CD4-positive, alpha-beta memory T cell (primary cell): ENCODE results near the gene B4GALNT3. TPM values are rescaled to one million over a fixed set of nuclear protein-coding genes. Genes with fewer than 3 reads are reported as not detected.

ENCODE experiments used
- CTCF ChIA-PET: fragments of 350-600 bp; sonication (Branson Sonifier 250); formaldehyde crosslinking; loops from one replicate; lab custom pipeline; 2021; ENCODE audit warnings: inconsistent platforms; ENCODE audit not compliant: partially characterized antibody; lab: Charles Lee
- POLR2A ChIA-PET: fragments of 350-600 bp; sonication (Branson Sonifier 250); formaldehyde crosslinking; loops from one replicate; lab custom pipeline; 2021; ENCODE audit not compliant: partially characterized antibody; lab: Charles Lee
- DNase-seq, 5 donors: peaks; one replicate each; pipeline versions ENCODE4 v3.0.0 to v3.0.0-alpha.2; 2020 to 2022; ENCODE audit warnings: mixed read lengths in 1 of 5
- H3K27ac ChIP-seq: one replicate; pipeline ENCODE4 v1.7.0; 2013; ENCODE audit warnings: low read depth, low read length
- H3K27me3 ChIP-seq: 2 replicates; pipeline ENCODE4 v1.7.0; 2013; ENCODE audit warnings: mild to moderate bottlenecking, low read length, moderate library complexity; ENCODE audit not compliant: insufficient read depth
- H3K36me3 ChIP-seq: 2 replicates; pipeline ENCODE4 v1.7.0; 2013; ENCODE audit warnings: mild to moderate bottlenecking, low read length, moderate library complexity; ENCODE audit not compliant: insufficient read depth
- H3K4me1 ChIP-seq: 2 replicates; pipeline ENCODE4 v1.7.0; 2013; ENCODE audit warnings: mild to moderate bottlenecking, low read length, moderate library complexity; ENCODE audit not compliant: insufficient read depth
- H3K4me3 ChIP-seq, 2 donors: one replicate each; pipeline ENCODE4 v1.7.0; 2013; ENCODE audit warnings: low read length in 2 of 2, mild to moderate bottlenecking in 1 of 2
- H3K9me3 ChIP-seq, 2 donors: one replicate each; pipeline ENCODE4 v1.7.0; 2013; ENCODE audit warnings: low read length in 2 of 2, control low read depth in 1 of 2; ENCODE audit not compliant: control insufficient read depth in 1 of 2
- H3K27ac Mint-ChIP-seq, 7 donors: one replicate each; pipeline ENCODE4 v1.8.0; 2020 to 2021; ENCODE audit warnings: mixed read lengths in 7 of 7, mild to moderate bottlenecking in 6 of 7, inconsistent platforms in 3 of 7, moderate library complexity in 3 of 7
- H3K27me3 Mint-ChIP-seq, 2 donors: one replicate each; pipeline ENCODE4 v1.8.0; 2020 to 2021; ENCODE audit warnings: mixed read lengths in 2 of 2
- H3K36me3 Mint-ChIP-seq, 2 donors: one replicate each; pipeline ENCODE4 v1.8.0; 2020 to 2021; ENCODE audit warnings: mixed read lengths in 2 of 2, inconsistent platforms in 1 of 2, mild to moderate bottlenecking in 1 of 2
- H3K4me1 Mint-ChIP-seq, 4 donors: one replicate each; pipeline ENCODE4 v1.8.0; 2020 to 2021; ENCODE audit warnings: mixed read lengths in 4 of 4, mild to moderate bottlenecking in 1 of 4
- H3K4me3 Mint-ChIP-seq, 8 donors: one replicate each; pipeline ENCODE4 v1.8.0; 2020 to 2021; ENCODE audit warnings: mixed read lengths in 8 of 8, mild to moderate bottlenecking in 7 of 8, moderate library complexity in 6 of 8, inconsistent platforms in 3 of 8
- H3K9me3 Mint-ChIP-seq, 8 donors: one replicate each; pipeline ENCODE4 v1.8.0; 2020 to 2021; ENCODE audit warnings: mixed read lengths in 8 of 8, mild to moderate bottlenecking in 5 of 8, inconsistent platforms in 3 of 8, moderate library complexity in 1 of 8
- intact Hi-C: fragments of 100-400 bp; cut with micrococcal nuclease; formaldehyde crosslinking; loops from one replicate; pipeline ENCODE4 v1.15.1; 2023
- polyA plus RNA-seq, 2 donors: library from polyadenylated mRNA; unstranded; fragments of 300-500 nt; fragmentation: Illumina TruSeq; gene quantifications; one replicate each; pipeline ENCODE4 v1.2.3, GENCODE V29; 2021
- total RNA-seq, 2 experiments: library from RNA; stranded (reverse); gene quantifications; one replicate each; pipeline ENCODE4 v1.2.3, GENCODE V29; 2021

Gene B4GALNT3
- total and polyA plus RNA-seq, 4 experiments from 2014 or later, result 0.18 to 4.8 (median 2.4) TPM

GRCh38 chr12:508145-508544, 48.4 kb downstream of the B4GALNT3 start:
- Histone ChIP-seq H3K27ac (no peak overlapping the region), H3K4me1 (no peaks in the 10 kb centered on the region), H3K9me3 (no peaks in the 10 kb centered on the region), H3K4me3 (no peak overlapping the region), H3K36me3 (no peaks in the 10 kb centered on the region), H3K27me3 (no peaks in the 10 kb centered on the region)
- H3K4me3 Mint-ChIP-seq, result no peak overlapping the region
- H3K9me3 Mint-ChIP-seq, result no peaks in the 10 kb centered on the region
- no peak overlapping the region for H3K27ac Mint-ChIP-seq
- peaks cover 0 to 3% of the 10 kb centered on the region in 2 donors for H3K36me3 Mint-ChIP-seq
- intact Hi-C loops, result no loop called here
- CTCF ChIA-PET, result no interaction called here
- peaks cover 0 to 4% (median 1%) of the 10 kb centered on the region in 4 donors for H3K4me1 Mint-ChIP-seq
- POLR2A ChIA-PET, result no interaction called here
- peaks cover 0 to 1% of the 10 kb centered on the region in 2 donors for H3K27me3 Mint-ChIP-seq
- DNase-seq, result no peak

- Mint-ChIP-seq H3K27ac (no peak overlapping the region), H3K9me3 (no peaks in the 10 kb centered on the region), H3K36me3 (peaks cover 0 to 3% of the 10 kb centered on the region in 2 donors), H3K4me3 (no peak overlapping the region), H3K27me3 (peaks cover 0 to 1% of the 10 kb centered on the region in 2 donors), H3K4me1 (peaks cover 0 to 4% (median 0%) of the 10 kb centered on the region in 4 donors)
- no peaks in the 10 kb centered on the region for H3K36me3 ChIP-seq
- no peak overlapping the region for H3K4me3 ChIP-seq
- DNase-seq, result no peak
- intact Hi-C loops, result no loop called here
- ChIA-PET CTCF (no interaction called here), POLR2A (no interaction called here)
- H3K4me1 ChIP-seq, result no peaks in the 10 kb centered on the region
- no peak overlapping the region for H3K27ac ChIP-seq
- no peaks in the 10 kb centered on the region for H3K9me3 ChIP-seq
- H3K27me3 ChIP-seq, result no peaks in the 10 kb centered on the region
These were observed 49.1 kb downstream of the B4GALNT3 start for GRCh38 chr12:508795-509194.

- Mint-ChIP-seq H3K36me3 (peaks cover 0 to 3% of the 10 kb centered on the region in 2 donors), H3K4me1 (peaks cover 0 to 4% (median 0%) of the 10 kb centered on the region in 4 donors), H3K4me3 (no peak overlapping the region), H3K9me3 (no peaks in the 10 kb centered on the region), H3K27me3 (peaks cover 0 to 3% of the 10 kb centered on the region in 2 donors), H3K27ac (no peak overlapping the region)
- H3K4me3 ChIP-seq, result no peak overlapping the region
- no peaks in the 10 kb centered on the region for H3K4me1 ChIP-seq
- intact Hi-C loops, result no loop called here
- no peaks in the 10 kb centered on the region for H3K27me3 ChIP-seq
- CTCF ChIA-PET, result no interaction called here
- POLR2A ChIA-PET, result no interaction called here
- no peaks in the 10 kb centered on the region for H3K9me3 ChIP-seq
- DNase-seq, result no peak
- H3K36me3 ChIP-seq, result no peaks in the 10 kb centered on the region
- no peak overlapping the region for H3K27ac ChIP-seq
These were observed 49.8 kb downstream of the B4GALNT3 start for GRCh38 chr12:509500-509899.

- Mint-ChIP-seq H3K36me3 (peaks cover 0 to 3% of the 10 kb centered on the region in 2 donors), H3K4me1 (peaks cover 0 to 4% (median 0%) of the 10 kb centered on the region in 4 donors), H3K9me3 (no peaks in the 10 kb centered on the region), H3K27me3 (peaks cover 0 to 4% of the 10 kb centered on the region in 2 donors), H3K27ac (no peak overlapping the region), H3K4me3 (no peak overlapping the region)
- Histone ChIP-seq H3K4me1 (no peaks in the 10 kb centered on the region), H3K27me3 (no peaks in the 10 kb centered on the region), H3K9me3 (no peaks in the 10 kb centered on the region), H3K4me3 (no peak overlapping the region), H3K27ac (no peak overlapping the region), H3K36me3 (no peaks in the 10 kb centered on the region)
- CTCF ChIA-PET, result interaction anchor here (0.6 kb wide), 1 partner anchor 314 kb away, joined by 3 read pairs; no protein-coding TSS in a partner anchor
- no peak for DNase-seq
- intact Hi-C loops, result no loop called here
- POLR2A ChIA-PET, result interaction anchor here (0.5 kb wide), 1 partner anchor 938 kb away, joined by 3 read pairs; no protein-coding TSS in a partner anchor
These were observed 50.5 kb downstream of the B4GALNT3 start for GRCh38 chr12:510071-510825.

GRCh38 chr12:512933-513332, 53.2 kb downstream of the B4GALNT3 start:
- Histone ChIP-seq H3K27me3 (no peaks in the 10 kb centered on the region), H3K36me3 (no peaks in the 10 kb centered on the region), H3K9me3 (no peaks in the 10 kb centered on the region), H3K4me1 (no peaks in the 10 kb centered on the region), H3K27ac (no peak overlapping the region), H3K4me3 (no peak overlapping the region)
- intact Hi-C loops, result no loop called here
- Mint-ChIP-seq H3K9me3 (no peaks in the 10 kb centered on the region), H3K36me3 (peaks cover 0 to 3% of the 10 kb centered on the region in 2 donors), H3K4me1 (peaks cover 0 to 4% (median 0%) of the 10 kb centered on the region in 4 donors), H3K27me3 (peaks cover 0 to 4% of the 10 kb centered on the region in 2 donors), H3K4me3 (no peak overlapping the region), H3K27ac (no peak overlapping the region)
- CTCF ChIA-PET, result no interaction called here
- no peak for DNase-seq
- POLR2A ChIA-PET, result no interaction called here

- H3K4me1 ChIP-seq, result no peaks in the 10 kb centered on the region
- Mint-ChIP-seq H3K27me3 (peaks cover 0 to 4% of the 10 kb centered on the region in 2 donors), H3K9me3 (no peaks in the 10 kb centered on the region), H3K27ac (no peak overlapping the region), H3K36me3 (peaks cover 0 to 2% of the 10 kb centered on the region in 2 donors), H3K4me1 (peaks cover 0 to 4% (median 0%) of the 10 kb centered on the region in 4 donors), H3K4me3 (no peak overlapping the region)
- H3K27ac ChIP-seq, result no peak overlapping the region
- no peaks in the 10 kb centered on the region for H3K27me3 ChIP-seq
- ChIA-PET POLR2A (no interaction called here), CTCF (no interaction called here)
- no peaks in the 10 kb centered on the region for H3K36me3 ChIP-seq
- intact Hi-C loops, result no loop called here
- no peak overlapping the region for H3K4me3 ChIP-seq
- no peaks in the 10 kb centered on the region for H3K9me3 ChIP-seq
- DNase-seq, result no peak
These were observed 53.7 kb downstream of the B4GALNT3 start for GRCh38 chr12:513446-513845.

GRCh38 chr12:517538-517937, 57.8 kb downstream of the B4GALNT3 start:
- Histone ChIP-seq H3K4me1 (no peaks in the 10 kb centered on the region), H3K4me3 (no peak overlapping the region), H3K9me3 (no peaks in the 10 kb centered on the region), H3K36me3 (no peaks in the 10 kb centered on the region), H3K27ac (no peak overlapping the region), H3K27me3 (peaks cover 7% of the 10 kb centered on the region)
- POLR2A ChIA-PET, result no interaction called here
- no peak for DNase-seq
- H3K4me1 Mint-ChIP-seq, result no peaks in the 10 kb centered on the region
- CTCF ChIA-PET, result interaction anchor here (0.8 to 0.9 kb wide), 2 partner anchors 31 to 600 kb away, joined by 3 read pairs; no protein-coding TSS in a partner anchor
- H3K4me3 Mint-ChIP-seq, result no peak overlapping the region
- intact Hi-C loops, result no loop called here
- no peaks in the 10 kb centered on the region for H3K9me3 Mint-ChIP-seq
- H3K36me3 Mint-ChIP-seq, result no peaks in the 10 kb centered on the region
- no peak overlapping the region for H3K27ac Mint-ChIP-seq
- H3K27me3 Mint-ChIP-seq, result peaks cover 3 to 5% of the 10 kb centered on the region in 2 donors
